Parietal lobe (tissue), 2 donors: ENCODE results near the gene NUP153. TPM values are rescaled to one million over a fixed set of nuclear protein-coding genes. Genes with fewer than 3 reads are reported as not detected.
A peak's percentile ranks its signal among the peaks of the same experiment; 100 is the strongest.

Experiments
- small RNA-seq: library from RNA; depleted of rRNA; stranded (forward); fragments of <200 nt; gene quantifications from one replicate; pipeline ENCODE3, GENCODE V24; 2014; ENCODE audit warnings: low replicate concordance
- total RNA-seq: library from RNA; depleted of rRNA; stranded (reverse); fragments of >200 nt; gene quantifications from one replicate; pipeline ENCODE4 v1.2.3, GENCODE V29; 2014

The NUP153 gene
- total RNA-seq = 58.8 TPM

DNA sequence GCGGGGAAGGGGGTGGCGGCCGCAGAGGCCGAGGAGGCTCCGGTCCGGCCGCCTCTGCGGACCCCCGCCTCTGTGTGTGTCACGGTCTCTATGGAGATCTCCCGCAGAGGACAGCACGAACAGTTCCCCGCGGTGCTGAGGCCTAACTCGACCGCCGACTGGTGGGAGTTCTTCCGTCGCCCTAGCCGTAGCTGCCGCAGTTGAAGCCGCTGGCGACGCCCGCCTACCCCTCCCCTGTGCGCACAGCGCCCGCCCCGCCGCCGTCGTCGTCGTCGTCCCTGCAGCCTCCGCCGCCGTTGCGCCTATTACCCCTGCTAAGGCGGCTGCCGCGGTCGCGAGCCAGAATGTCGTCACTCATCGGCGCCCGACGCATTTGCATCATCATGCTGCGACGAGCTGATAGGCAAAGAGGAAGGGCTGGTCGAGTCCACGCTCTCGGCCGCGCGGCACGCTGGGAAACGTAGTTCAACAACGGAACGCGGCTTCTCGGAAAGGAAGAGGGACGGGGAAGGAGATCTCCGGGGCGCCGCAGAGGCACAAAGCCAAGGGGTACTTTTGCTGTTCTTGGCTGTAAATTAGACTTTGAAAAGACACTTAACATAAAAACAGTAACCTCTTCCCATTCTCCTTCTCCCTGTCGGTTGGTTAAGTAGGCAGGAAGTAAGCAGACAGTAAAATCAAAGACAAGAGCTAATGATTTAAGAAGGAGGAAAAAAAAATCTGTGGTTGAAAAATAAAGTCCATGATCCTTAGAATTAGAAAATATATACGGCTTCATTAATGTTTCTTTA lies at the start of gene NUP153:
Gene NUP153, minus strand, starts transcription at position 346 of the 791 bp plus-strand sequence. CDS start 538 bp downstream, outside the sequence.

DNA sequence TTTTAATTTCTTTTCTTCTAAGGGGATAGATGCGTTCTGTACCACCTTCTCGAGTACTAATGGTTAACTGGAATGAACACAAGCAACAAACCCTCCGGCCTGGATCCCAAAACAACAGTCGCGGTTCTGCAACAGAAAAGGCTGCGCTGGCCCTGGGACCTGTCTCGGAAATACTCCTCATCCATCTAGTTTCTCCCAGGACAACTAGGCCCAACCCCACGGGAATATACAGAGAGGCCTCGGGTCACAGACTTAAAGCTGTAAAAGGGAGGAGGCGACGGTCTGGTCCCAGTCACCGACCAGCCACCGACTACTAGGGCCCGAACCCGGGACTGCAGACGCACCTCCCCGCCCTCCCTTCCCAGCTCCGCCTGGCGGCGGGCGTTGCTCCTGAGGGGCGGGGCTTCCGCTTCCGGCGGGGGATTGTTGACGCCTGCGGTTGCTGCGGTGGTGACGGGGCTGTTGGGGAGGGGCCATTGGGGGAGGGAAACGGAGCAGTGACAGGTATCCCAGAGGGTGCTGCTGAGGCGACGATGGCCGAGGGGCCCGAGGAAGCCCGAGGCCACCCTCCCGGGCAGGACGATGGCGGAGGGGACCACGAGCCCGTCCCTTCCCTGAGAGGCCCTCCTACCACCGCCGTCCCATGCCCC lies 106.7 kb downstream of the NUP153 start, which contains the start of gene FAM8A1:
Gene FAM8A1, plus strand, starts transcription at position 426 of the 650 bp plus-strand sequence. Its CDS starts 108 bp downstream, at position 534.

Small RNAs within 50 kb of the gene (small RNA-seq; reads per million reads assigned to genes)
- gene RF00019 (not detected), gene RNA5SP204 (1.3 reads per million, percentile 74 among the genes with 10 or more reads in this experiment), gene RNU6-190P (not detected), gene SUMO2P13 (not detected)

Other genes with a start within 250 kb of the NUP153 start
- 54.5 TPM for gene FAM8A1, start 106.6 kb downstream of the NUP153 start, total RNA-seq